Tibial nerve (tissue), 4 donors: ENCODE data around the gene COBLL1.

Source experiments
- CTCF ChIP-seq, 5 experiments: fragments of 200-600 bp in 3 of 5; fragments of 450-650 bp in 2 of 5; sonication (generic) in 3 of 5; IDR thresholded peaks; one replicate each; pipeline ENCODE4 v1.5.1; 2016 to 2019; ENCODE audit warnings: antibody characterized with exemption in 5 of 5, mild to moderate bottlenecking in 3 of 5, moderate library complexity in 2 of 5
- EP300 ChIP-seq, 2 donors: sonication (generic); formaldehyde crosslinking; IDR thresholded peaks; one replicate each; pipeline ENCODE4 v1.6.1; 2017; ENCODE audit warnings: antibody characterized with exemption in 2 of 2, mild to moderate bottlenecking in 1 of 2
- POLR2A ChIP-seq, 2 donors: fragments of 450-650 bp; IDR thresholded peaks; one replicate each; pipeline ENCODE4 v1.6.1; 2017; ENCODE audit warnings: antibody characterized with exemption in 2 of 2, mild to moderate bottlenecking in 2 of 2, moderate library complexity in 2 of 2

- TF ChIP-seq POLR2A (IDR thresholded peaks at IDR 0.05), result no peak
- no peak for TF ChIP-seq CTCF (IDR thresholded peaks at IDR 0.05)
- no peak for TF ChIP-seq EP300 (IDR thresholded peaks at IDR 0.05)
Measured at GRCh38 chr2:164773091-164773490, 68.5 kb downstream of the COBLL1 start.
